ENCODE results near the gene PIK3CA. TPM values are rescaled to one million over a fixed set of nuclear protein-coding genes. Genes with fewer than 3 reads are reported as not detected.
A peak's percentile ranks its signal among the peaks of the same experiment; 100 is the strongest.

The PIK3CA gene
- total and polyA plus RNA-seq, 2 donors, result 14.8 to 61.2 TPM

- Histone ChIP-seq H3K4me1 (ENCODE audit: insufficient read depth) (no peaks in the 10 kb centered on the region), H3K27ac (ENCODE audit: low read depth) (peak overlapping the region; percentile 81), H3K36me3 (ENCODE audit: insufficient read depth) (no peaks in the 10 kb centered on the region), H3K4me3 (ENCODE audit: low read depth, low read length) (peak overlapping the region; percentile 93)
- 4% methylated on average over 16 of the region's 16 CpGs for WGBS
- DNase-seq (ENCODE audit: extremely low spot score), result peak; percentile 61
Measured at GRCh38 chr3:179146911-179147513, 1.1 kb upstream of the PIK3CA start.

- H3K36me3 ChIP-seq (ENCODE audit: insufficient read depth), result no peaks in the 10 kb centered on the region
- H3K4me3 ChIP-seq (ENCODE audit: low read depth, low read length), result peak overlapping the region; percentile 93
- peak overlapping the region; percentile 81 for H3K27ac ChIP-seq (ENCODE audit: low read depth)
- peak; percentile 40 for DNase-seq (ENCODE audit: extremely low spot score)
- no peaks in the 10 kb centered on the region for H3K4me1 ChIP-seq (ENCODE audit: insufficient read depth)
- WGBS, result 0% methylated on average over 14 of the region's 14 CpGs
Measured at GRCh38 chr3:179147514-179147872, 664 bp upstream of the PIK3CA start.

GRCh38 chr3:179148616-179149405 is 654 bp downstream of the PIK3CA start:
- Histone ChIP-seq H3K27ac (ENCODE audit: low read depth) (peak overlapping the region; percentile 100), H3K4me3 (ENCODE audit: low read depth, low read length) (peak overlapping the region; percentile 93), H3K4me1 (ENCODE audit: insufficient read depth) (no peaks in the 10 kb centered on the region), H3K36me3 (ENCODE audit: insufficient read depth) (no peaks in the 10 kb centered on the region)
- WGBS, result under 1% methylated on average over 70 of the region's 70 CpGs
- peak; percentile 10 for DNase-seq (ENCODE audit: extremely low spot score)

- peak overlapping the region; percentile 100 for H3K27ac ChIP-seq (ENCODE audit: low read depth)
- no peaks in the 10 kb centered on the region for H3K36me3 ChIP-seq (ENCODE audit: insufficient read depth)
- DNase-seq (ENCODE audit: extremely low spot score), result no peak
- WGBS, result 1% methylated on average over 9 of the region's 9 CpGs
- peak overlapping the region; percentile 93 for H3K4me3 ChIP-seq (ENCODE audit: low read depth, low read length)
- H3K4me1 ChIP-seq (ENCODE audit: insufficient read depth), result no peaks in the 10 kb centered on the region
Measured at GRCh38 chr3:179149406-179149867, 1.3 kb downstream of the PIK3CA start.

- DNase-seq (ENCODE audit: extremely low spot score), result no peak
- 26% methylated on average over 4 of the region's 4 CpGs for WGBS
Measured at GRCh38 chr3:179149951-179150350, 1.8 kb downstream of the PIK3CA start.

GRCh38 chr3:179150610-179151009 is 2.5 kb downstream of the PIK3CA start:
- no peak overlapping the region for H3K4me3 ChIP-seq (ENCODE audit: low read depth, low read length)
- DNase-seq (ENCODE audit: extremely low spot score), result no peak
- 72% methylated on average over 3 of the region's 3 CpGs for WGBS
- no peak overlapping the region for H3K27ac ChIP-seq (ENCODE audit: low read depth)
- H3K36me3 ChIP-seq (ENCODE audit: insufficient read depth), result no peaks in the 10 kb centered on the region
- no peaks in the 10 kb centered on the region for H3K4me1 ChIP-seq (ENCODE audit: insufficient read depth)

More at GRCh38 chr3:179149951-179150350, 1.8 kb downstream of the PIK3CA start:
- H3K27ac ChIP-seq (ENCODE audit: low read depth), result no peak overlapping the region
- H3K4me1 ChIP-seq (ENCODE audit: insufficient read depth), result no peaks in the 10 kb centered on the region
- H3K36me3 ChIP-seq (ENCODE audit: insufficient read depth), result no peaks in the 10 kb centered on the region
- H3K4me3 ChIP-seq (ENCODE audit: low read depth, low read length), result peak overlapping the region; percentile 93

GRCh38 chr3:179151474-179151873 is 3.3 kb downstream of the PIK3CA start:
- Histone ChIP-seq H3K27ac (ENCODE audit: low read depth) (no peak overlapping the region), H3K36me3 (ENCODE audit: insufficient read depth) (no peaks in the 10 kb centered on the region), H3K4me1 (ENCODE audit: insufficient read depth) (no peaks in the 10 kb centered on the region), H3K4me3 (ENCODE audit: low read depth, low read length) (no peak overlapping the region)
- no peak for DNase-seq (ENCODE audit: extremely low spot score)

GRCh38 chr3:179156170-179156569 is 8.0 kb downstream of the PIK3CA start:
- Histone ChIP-seq H3K4me1 (ENCODE audit: insufficient read depth) (no peaks in the 10 kb centered on the region), H3K4me3 (ENCODE audit: low read depth, low read length) (no peak overlapping the region), H3K27ac (ENCODE audit: low read depth) (no peak overlapping the region), H3K36me3 (ENCODE audit: insufficient read depth) (no peaks in the 10 kb centered on the region)
- WGBS, result 71% methylated on average over 1 of the region's 1 CpG
- DNase-seq (ENCODE audit: extremely low spot score), result no peak

- Histone ChIP-seq H3K27ac (ENCODE audit: low read depth) (no peak overlapping the region), H3K36me3 (ENCODE audit: insufficient read depth) (no peaks in the 10 kb centered on the region), H3K4me3 (ENCODE audit: low read depth, low read length) (no peak overlapping the region), H3K4me1 (ENCODE audit: insufficient read depth) (no peaks in the 10 kb centered on the region)
- 68% methylated on average over 1 of the region's 1 CpG for WGBS
- no peak for DNase-seq (ENCODE audit: extremely low spot score)
Measured at GRCh38 chr3:179156775-179157174, 8.6 kb downstream of the PIK3CA start.

- H3K27ac ChIP-seq (ENCODE audit: low read depth), result no peak overlapping the region
Measured at GRCh38 chr3:179158336-179159039, 10.3 kb downstream of the PIK3CA start.

GRCh38 chr3:179163503-179163902 is 15.3 kb downstream of the PIK3CA start:
- DNase-seq (ENCODE audit: extremely low spot score), result no peak
- Histone ChIP-seq H3K4me3 (ENCODE audit: low read depth, low read length) (no peak overlapping the region), H3K4me1 (ENCODE audit: insufficient read depth) (no peaks in the 10 kb centered on the region), H3K36me3 (ENCODE audit: insufficient read depth) (no peaks in the 10 kb centered on the region), H3K27ac (ENCODE audit: low read depth) (no peak overlapping the region)

More at GRCh38 chr3:179158336-179159039, 10.3 kb downstream of the PIK3CA start:
- no peaks in the 10 kb centered on the region for H3K36me3 ChIP-seq (ENCODE audit: insufficient read depth)
- 81% methylated on average over 6 of the region's 6 CpGs for WGBS
- DNase-seq (ENCODE audit: extremely low spot score), result no peak
- no peak overlapping the region for H3K4me3 ChIP-seq (ENCODE audit: low read depth, low read length)
- H3K4me1 ChIP-seq (ENCODE audit: insufficient read depth), result no peaks in the 10 kb centered on the region

GRCh38 chr3:179164857-179165256 is 16.7 kb downstream of the PIK3CA start:
- no peaks in the 10 kb centered on the region for H3K36me3 ChIP-seq (ENCODE audit: insufficient read depth)
- no peaks in the 10 kb centered on the region for H3K4me1 ChIP-seq (ENCODE audit: insufficient read depth)
- no peak overlapping the region for H3K4me3 ChIP-seq (ENCODE audit: low read depth, low read length)
- no peak for DNase-seq (ENCODE audit: extremely low spot score)
- no peak overlapping the region for H3K27ac ChIP-seq (ENCODE audit: low read depth)

GRCh38 chr3:179166561-179167201 is 18.5 kb downstream of the PIK3CA start:
- no peak overlapping the region for H3K27ac ChIP-seq (ENCODE audit: low read depth)
- no peaks in the 10 kb centered on the region for H3K36me3 ChIP-seq (ENCODE audit: insufficient read depth)
- 44% methylated on average over 2 of the region's 2 CpGs for WGBS
- DNase-seq (ENCODE audit: extremely low spot score), result no peak
- H3K4me3 ChIP-seq (ENCODE audit: low read depth, low read length), result no peak overlapping the region
- no peaks in the 10 kb centered on the region for H3K4me1 ChIP-seq (ENCODE audit: insufficient read depth)

Data from urinary bladder (tissue), 4 donors.